ENCODE measurements around the gene KMT2B.
A peak's percentile ranks its signal among the peaks of the same experiment; 100 is the strongest.

KMT2B gene

DNA sequence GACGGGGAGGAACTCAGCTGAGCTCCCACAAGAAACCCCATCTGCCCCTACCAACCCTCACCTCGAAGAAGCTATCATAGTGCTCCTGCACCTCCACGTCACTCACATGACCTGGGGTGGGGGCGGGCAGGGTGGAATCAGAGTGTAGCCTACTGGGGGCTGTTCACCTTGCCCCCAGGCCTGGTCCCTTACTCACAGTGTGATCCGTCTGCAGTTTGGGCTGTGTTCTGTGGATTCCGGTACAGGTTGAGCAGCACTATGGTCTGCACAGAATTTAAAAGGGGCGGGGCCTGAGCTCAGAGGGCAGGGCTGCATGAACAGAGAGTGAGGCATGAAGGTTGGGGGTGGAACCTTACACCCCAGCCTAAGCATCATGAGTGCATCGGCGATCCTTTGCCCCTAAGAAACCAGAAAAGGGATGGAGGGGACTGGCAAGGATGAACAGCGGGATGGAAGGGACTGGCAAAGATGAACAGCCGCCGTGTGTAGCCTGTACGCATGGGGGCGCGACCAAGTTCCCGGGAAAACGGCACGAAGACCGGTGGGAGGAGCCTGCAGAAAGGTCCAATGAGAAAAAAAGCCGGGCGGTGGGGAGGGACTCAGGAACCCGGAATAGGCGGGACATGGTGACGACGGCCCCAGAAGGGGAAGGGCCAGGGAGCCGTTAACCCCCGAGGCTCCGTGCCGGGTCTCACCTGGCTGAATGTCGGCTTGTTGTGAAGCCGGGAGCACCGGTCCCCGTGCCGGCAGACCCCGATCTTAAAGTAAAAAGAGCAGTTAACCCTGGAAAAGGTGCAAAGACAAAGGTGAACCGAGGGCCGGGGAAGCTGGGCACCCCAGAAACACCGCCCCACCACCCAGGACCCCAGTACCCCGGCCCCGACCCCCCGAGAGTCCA, 26.9 kb downstream of the KMT2B start:
- TF ChIP-seq YY1 (IDR thresholded peaks at IDR 0.05; ENCODE audit: low read depth), result no peak
- TF ChIP-seq, protein P1, sequence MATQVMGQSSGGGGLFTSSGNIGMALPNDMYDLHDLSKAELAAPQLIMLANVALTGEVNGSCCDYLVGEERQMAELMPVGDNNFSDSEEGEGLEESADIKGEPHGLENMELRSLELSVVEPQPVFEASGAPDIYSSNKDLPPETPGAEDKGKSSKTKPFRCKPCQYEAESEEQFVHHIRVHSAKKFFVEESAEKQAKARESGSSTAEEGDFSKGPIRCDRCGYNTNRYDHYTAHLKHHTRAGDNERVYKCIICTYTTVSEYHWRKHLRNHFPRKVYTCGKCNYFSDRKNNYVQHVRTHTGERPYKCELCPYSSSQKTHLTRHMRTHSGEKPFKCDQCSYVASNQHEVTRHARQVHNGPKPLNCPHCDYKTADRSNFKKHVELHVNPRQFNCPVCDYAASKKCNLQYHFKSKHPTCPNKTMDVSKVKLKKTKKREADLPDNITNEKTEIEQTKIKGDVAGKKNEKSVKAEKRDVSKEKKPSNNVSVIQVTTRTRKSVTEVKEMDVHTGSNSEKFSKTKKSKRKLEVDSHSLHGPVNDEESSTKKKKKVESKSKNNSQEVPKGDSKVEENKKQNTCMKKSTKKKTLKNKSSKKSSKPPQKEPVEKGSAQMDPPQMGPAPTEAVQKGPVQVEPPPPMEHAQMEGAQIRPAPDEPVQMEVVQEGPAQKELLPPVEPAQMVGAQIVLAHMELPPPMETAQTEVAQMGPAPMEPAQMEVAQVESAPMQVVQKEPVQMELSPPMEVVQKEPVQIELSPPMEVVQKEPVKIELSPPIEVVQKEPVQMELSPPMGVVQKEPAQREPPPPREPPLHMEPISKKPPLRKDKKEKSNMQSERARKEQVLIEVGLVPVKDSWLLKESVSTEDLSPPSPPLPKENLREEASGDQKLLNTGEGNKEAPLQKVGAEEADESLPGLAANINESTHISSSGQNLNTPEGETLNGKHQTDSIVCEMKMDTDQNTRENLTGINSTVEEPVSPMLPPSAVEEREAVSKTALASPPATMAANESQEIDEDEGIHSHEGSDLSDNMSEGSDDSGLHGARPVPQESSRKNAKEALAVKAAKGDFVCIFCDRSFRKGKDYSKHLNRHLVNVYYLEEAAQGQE (IDR thresholded peaks at IDR 0.05; ENCODE audit: low read depth), result no peak
- TF ChIP-seq CEBPB (IDR thresholded peaks at IDR 0.05), result no peak
- TF ChIP-seq NFIC (IDR thresholded peaks at IDR 0.05), result no peak
- TF ChIP-seq TCF12 (IDR thresholded peaks at IDR 0.05; ENCODE audit: low read depth), result no peak
- peak; percentile 85 for TF ChIP-seq MAX (IDR thresholded peaks at IDR 0.05)

- TF ChIP-seq TEAD4 (IDR thresholded peaks at IDR 0.05) (no peak), TAF1 (IDR thresholded peaks at IDR 0.05; ENCODE audit: low read depth) (peak; percentile 67; the same call in 1 of the 2 replicates), CEBPB (IDR thresholded peaks at IDR 0.05) (no peak), TCF12 (IDR thresholded peaks at IDR 0.05; ENCODE audit: low read depth) (peak; percentile 16; the same call in 1 of the 2 replicates), CREB1 (IDR thresholded peaks at IDR 0.05; ENCODE audit: low read depth) (peak; percentile 75), MAX (IDR thresholded peaks at IDR 0.05) (no peak), RAD21 (IDR thresholded peaks at IDR 0.05; ENCODE audit: low read depth) (no peak), ZBTB7A (IDR thresholded peaks at IDR 0.05; ENCODE audit: low read depth) (peak; percentile 85; the same call in 1 of the 2 replicates), NFIC (IDR thresholded peaks at IDR 0.05) (no peak), EGR1 (IDR thresholded peaks at IDR 0.05) (peak; percentile 78), FOXM1 (IDR thresholded peaks at IDR 0.05; ENCODE audit: borderline replicate concordance, low read depth) (no peak), YY1 (IDR thresholded peaks at IDR 0.05; ENCODE audit: low read depth) (peak; percentile 92), EP300 (IDR thresholded peaks at IDR 0.05; ENCODE audit: borderline replicate concordance) (no peak)
- TF ChIP-seq, protein P2, sequence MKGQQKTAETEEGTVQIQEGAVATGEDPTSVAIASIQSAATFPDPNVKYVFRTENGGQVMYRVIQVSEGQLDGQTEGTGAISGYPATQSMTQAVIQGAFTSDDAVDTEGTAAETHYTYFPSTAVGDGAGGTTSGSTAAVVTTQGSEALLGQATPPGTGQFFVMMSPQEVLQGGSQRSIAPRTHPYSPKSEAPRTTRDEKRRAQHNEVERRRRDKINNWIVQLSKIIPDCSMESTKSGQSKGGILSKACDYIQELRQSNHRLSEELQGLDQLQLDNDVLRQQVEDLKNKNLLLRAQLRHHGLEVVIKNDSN (IDR thresholded peaks at IDR 0.05), result no peak
- TF ChIP-seq, protein P1 (IDR thresholded peaks at IDR 0.05; ENCODE audit: low read depth), result no peak
Observed at GRCh38 chr19:35745328-35746086, 27.7 kb downstream of the KMT2B start, which contains the start of the genes PSENEN and U2AF1L4. Gene PSENEN, plus strand, starts transcription at chr19:35745651. Its CDS starts 280 bp downstream, at chr19:35745931. Gene U2AF1L4, minus strand, starts transcription at chr19:35745418. Its CDS starts 27 bp downstream, at chr19:35745391.

DNA sequence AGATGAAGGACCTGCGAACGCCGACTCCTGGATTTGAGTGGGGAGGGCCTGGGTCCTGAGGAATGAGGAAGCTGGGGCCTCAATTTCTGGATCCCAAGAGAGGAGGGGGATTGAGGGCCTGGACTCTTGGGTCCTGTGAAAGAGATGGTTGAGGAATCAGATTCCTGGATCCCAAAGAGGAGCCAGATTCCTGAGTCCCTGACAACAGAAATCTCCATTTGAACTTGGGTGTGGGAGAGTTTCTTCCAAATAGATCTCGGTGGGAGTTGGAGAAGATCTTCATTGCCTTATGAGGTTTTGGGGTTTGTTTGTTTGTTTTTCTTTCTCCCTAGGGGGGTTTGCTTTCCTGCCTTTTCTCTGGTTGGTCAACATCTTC, 28.3 kb downstream of the KMT2B start:
- TF ChIP-seq MAX (IDR thresholded peaks at IDR 0.05), result no peak
- no peak for TF ChIP-seq TAF1 (IDR thresholded peaks at IDR 0.05; ENCODE audit: low read depth)
- TF ChIP-seq, protein P2 (IDR thresholded peaks at IDR 0.05), result no peak
- TF ChIP-seq TEAD4 (IDR thresholded peaks at IDR 0.05), result no peak
- TF ChIP-seq CREB1 (IDR thresholded peaks at IDR 0.05; ENCODE audit: low read depth), result no peak
- no peak for TF ChIP-seq EGR1 (IDR thresholded peaks at IDR 0.05)
- no peak for TF ChIP-seq TCF12 (IDR thresholded peaks at IDR 0.05; ENCODE audit: low read depth)
- TF ChIP-seq CEBPB (IDR thresholded peaks at IDR 0.05), result no peak
- no peak for TF ChIP-seq FOXM1 (IDR thresholded peaks at IDR 0.05; ENCODE audit: borderline replicate concordance, low read depth)
- TF ChIP-seq NFIC (IDR thresholded peaks at IDR 0.05), result no peak
- no peak for TF ChIP-seq ZBTB7A (IDR thresholded peaks at IDR 0.05; ENCODE audit: low read depth)
- no peak for TF ChIP-seq EP300 (IDR thresholded peaks at IDR 0.05; ENCODE audit: borderline replicate concordance)
- TF ChIP-seq YY1 (IDR thresholded peaks at IDR 0.05; ENCODE audit: low read depth), result no peak
- TF ChIP-seq, protein P1 (IDR thresholded peaks at IDR 0.05; ENCODE audit: low read depth), result no peak
- no peak for TF ChIP-seq RAD21 (IDR thresholded peaks at IDR 0.05; ENCODE audit: low read depth)
